Suprapubic skin (tissue), 4 donors: ENCODE measurements around the gene SGF29. TPM values are rescaled to one million over a fixed set of nuclear protein-coding genes. Genes with fewer than 3 reads are reported as not detected.
A peak's percentile ranks its signal among the peaks of the same experiment; 100 is the strongest.
"Not testable (repeated sequence)": the region's sequence is repeated elsewhere in the genome, so short reads cannot be mapped to it uniquely, and the experiment has no call there.

Experiments used
- DNase-seq, 2 donors: peaks; one replicate each; pipeline ENCODE4 v3.0.0-alpha.2; 2019; ENCODE audit warnings: low spot score in 2 of 2
- H3K27ac ChIP-seq: fragments of 200-600 bp; sonication (generic); one replicate; pipeline ENCODE4 v1.5.1; 2019
- H3K27me3 ChIP-seq: fragments of 200-600 bp; sonication (generic); one replicate; pipeline ENCODE4 v1.5.1; 2019
- H3K36me3 ChIP-seq: fragments of 200-600 bp; sonication (generic); one replicate; pipeline ENCODE4 v1.5.1; 2019
- H3K4me1 ChIP-seq: fragments of 200-600 bp; sonication (generic); one replicate; pipeline ENCODE4 v1.5.1; 2019
- H3K4me3 ChIP-seq: fragments of 200-600 bp; sonication (generic); one replicate; pipeline ENCODE4 v1.5.1; 2019; ENCODE audit warnings: mild to moderate bottlenecking
- H3K9me3 ChIP-seq: fragments of 200-600 bp; sonication (generic); one replicate; pipeline ENCODE4 v1.5.1; 2019
- EP300 ChIP-seq: sonication (generic); formaldehyde crosslinking; IDR thresholded peaks from one replicate; pipeline ENCODE4 v1.6.1; 2017; ENCODE audit warnings: antibody characterized with exemption
- POLR2A ChIP-seq, 2 donors: fragments of 450-650 bp; IDR thresholded peaks; one replicate each; pipeline ENCODE4 v1.6.1; 2017; ENCODE audit warnings: antibody characterized with exemption in 2 of 2, mild to moderate bottlenecking in 2 of 2, moderate library complexity in 2 of 2
- POLR2AphosphoS5 ChIP-seq, 3 donors: sonication (generic); formaldehyde crosslinking; IDR thresholded peaks; one replicate each; pipeline ENCODE4 v1.6.1; 2017; ENCODE audit warnings: antibody characterized with exemption in 3 of 3
- WGBS: methylation state at CpG from one replicate; pipeline ENCODE4 v1.1.5; 2018; 5-methylcytosine and 5-hydroxymethylcytosine counted together
- total RNA-seq, 4 donors: library from RNA; depleted of rRNA; stranded (reverse); fragments of >200 nt; gene quantifications; one replicate each; pipeline ENCODE4 v1.1.0, GENCODE V29; 2016
- TF ChIP-seq, protein P1 (sequence below), 2 donors: fragments of 200-600 bp in 1 of 2; fragments of 450-650 bp in 1 of 2; sonication (generic) in 1 of 2; IDR thresholded peaks; one replicate each; pipeline ENCODE4 v1.5.1; 2016 to 2019; ENCODE audit warnings: antibody characterized with exemption in 2 of 2, mild to moderate bottlenecking in 1 of 2, moderate library complexity in 1 of 2

Gene SGF29
- total RNA-seq, 4 donors from 2014 or later = 20.2 to 36.1 (median 24.8) TPM

DNA sequence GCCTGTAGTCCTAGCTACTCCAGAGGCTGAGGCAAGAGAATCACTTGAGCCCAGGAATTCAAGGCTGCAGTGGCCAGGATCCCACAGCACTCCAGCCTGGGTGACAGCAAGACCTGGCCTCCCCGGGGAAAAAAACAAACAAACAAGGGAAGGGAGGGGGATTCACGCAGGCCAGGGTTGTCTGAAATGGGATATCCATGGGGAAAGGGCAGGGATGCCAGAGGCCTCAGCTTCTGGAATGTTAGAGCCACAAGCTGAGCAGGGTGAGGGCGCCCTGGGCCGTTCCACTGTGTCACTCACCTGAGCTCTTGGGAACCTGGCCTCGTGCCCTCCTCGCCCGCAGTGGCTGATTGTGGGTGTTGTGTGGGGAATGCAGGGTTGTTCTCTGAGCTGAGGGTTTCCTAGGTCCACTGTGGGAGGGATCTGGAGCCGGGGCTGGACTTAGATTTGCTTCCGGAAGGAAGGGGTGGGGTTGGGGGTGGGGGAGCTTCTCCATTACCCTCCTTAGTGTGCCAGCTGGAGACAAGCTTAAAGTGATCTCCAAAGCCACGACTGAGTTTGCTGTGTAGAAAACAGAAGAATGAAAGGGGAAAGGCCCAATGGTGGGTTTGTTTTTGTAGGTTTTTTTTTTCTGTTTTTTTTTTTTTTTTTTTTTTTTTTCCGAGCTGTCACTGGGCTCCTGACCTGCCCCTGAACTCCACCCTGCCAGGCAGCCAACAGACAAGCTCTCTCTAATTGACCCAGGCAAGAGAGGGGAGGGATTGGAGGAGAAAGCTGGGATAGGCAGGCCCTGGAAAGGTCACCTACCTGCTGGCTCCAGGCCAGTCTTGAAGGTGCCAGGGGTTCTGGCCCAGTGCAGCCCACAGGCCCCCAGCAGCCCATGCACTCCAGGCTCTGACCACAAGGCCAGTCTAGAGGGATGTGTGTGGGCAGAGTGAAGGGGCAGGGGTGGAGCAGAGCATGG is 56.2 kb downstream of the SGF29 start, which contains the start of gene SULT1A1:
Gene SULT1A1 (minus strand): TSS at position 414 of the 964 bp plus-strand sequence. CDS start 1,189 bp downstream, outside the sequence.
- 42% methylated on average over 11 of the region's 11 CpGs for WGBS
- TF ChIP-seq, protein P1, sequence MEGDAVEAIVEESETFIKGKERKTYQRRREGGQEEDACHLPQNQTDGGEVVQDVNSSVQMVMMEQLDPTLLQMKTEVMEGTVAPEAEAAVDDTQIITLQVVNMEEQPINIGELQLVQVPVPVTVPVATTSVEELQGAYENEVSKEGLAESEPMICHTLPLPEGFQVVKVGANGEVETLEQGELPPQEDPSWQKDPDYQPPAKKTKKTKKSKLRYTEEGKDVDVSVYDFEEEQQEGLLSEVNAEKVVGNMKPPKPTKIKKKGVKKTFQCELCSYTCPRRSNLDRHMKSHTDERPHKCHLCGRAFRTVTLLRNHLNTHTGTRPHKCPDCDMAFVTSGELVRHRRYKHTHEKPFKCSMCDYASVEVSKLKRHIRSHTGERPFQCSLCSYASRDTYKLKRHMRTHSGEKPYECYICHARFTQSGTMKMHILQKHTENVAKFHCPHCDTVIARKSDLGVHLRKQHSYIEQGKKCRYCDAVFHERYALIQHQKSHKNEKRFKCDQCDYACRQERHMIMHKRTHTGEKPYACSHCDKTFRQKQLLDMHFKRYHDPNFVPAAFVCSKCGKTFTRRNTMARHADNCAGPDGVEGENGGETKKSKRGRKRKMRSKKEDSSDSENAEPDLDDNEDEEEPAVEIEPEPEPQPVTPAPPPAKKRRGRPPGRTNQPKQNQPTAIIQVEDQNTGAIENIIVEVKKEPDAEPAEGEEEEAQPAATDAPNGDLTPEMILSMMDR (IDR thresholded peaks at IDR 0.05) = no peak
- TF ChIP-seq POLR2A (IDR thresholded peaks at IDR 0.05) = no peak
- no peak for TF ChIP-seq POLR2AphosphoS5 (IDR thresholded peaks at IDR 0.05)
- TF ChIP-seq EP300 = no peak
- peaks cover 19% of the 10 kb centered on the region for H3K4me1 ChIP-seq
- H3K9me3 ChIP-seq = no peaks in the 10 kb centered on the region
- peak within 1 kb of the TSS; percentile 28 for H3K4me3 ChIP-seq
- DNase-seq = peak in 1 of 2 donors; percentile 83
- no peaks in the 10 kb centered on the region for H3K27me3 ChIP-seq
- no peak within 1 kb of the TSS for H3K27ac ChIP-seq
- H3K36me3 ChIP-seq = no peaks in the 10 kb centered on the region

DNA sequence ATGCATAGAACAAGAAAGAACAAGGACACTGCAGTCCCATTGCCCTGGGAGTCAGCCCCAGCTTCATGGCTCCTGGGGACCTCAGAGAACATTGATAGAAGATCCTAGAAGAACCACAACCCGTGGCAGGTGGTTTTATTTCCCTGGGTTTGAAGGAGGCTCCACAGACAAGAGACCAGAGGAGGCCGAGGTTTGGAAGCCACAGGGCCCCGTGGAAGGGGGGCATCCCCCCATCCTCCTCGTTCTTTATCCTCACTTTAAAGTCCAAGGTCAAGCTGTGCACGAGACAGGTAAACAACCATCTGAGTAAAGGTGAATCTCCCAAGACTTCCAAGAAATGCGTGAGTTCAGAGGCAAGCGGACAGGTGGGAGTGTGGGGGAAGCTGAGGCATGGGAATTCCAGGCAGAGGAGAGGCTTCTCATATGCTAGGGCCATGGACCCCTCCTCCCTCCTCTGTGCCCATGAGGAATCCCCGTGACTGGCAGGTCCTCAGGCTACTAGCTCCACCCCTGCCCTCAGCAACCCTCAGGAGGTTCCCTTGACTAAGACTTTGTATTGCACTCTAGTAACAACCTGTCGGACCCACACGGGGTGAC is 57.0 kb downstream of the SGF29 start:
- 82% methylated on average over 10 of the region's 10 CpGs for WGBS
- no peak for DNase-seq

DNA sequence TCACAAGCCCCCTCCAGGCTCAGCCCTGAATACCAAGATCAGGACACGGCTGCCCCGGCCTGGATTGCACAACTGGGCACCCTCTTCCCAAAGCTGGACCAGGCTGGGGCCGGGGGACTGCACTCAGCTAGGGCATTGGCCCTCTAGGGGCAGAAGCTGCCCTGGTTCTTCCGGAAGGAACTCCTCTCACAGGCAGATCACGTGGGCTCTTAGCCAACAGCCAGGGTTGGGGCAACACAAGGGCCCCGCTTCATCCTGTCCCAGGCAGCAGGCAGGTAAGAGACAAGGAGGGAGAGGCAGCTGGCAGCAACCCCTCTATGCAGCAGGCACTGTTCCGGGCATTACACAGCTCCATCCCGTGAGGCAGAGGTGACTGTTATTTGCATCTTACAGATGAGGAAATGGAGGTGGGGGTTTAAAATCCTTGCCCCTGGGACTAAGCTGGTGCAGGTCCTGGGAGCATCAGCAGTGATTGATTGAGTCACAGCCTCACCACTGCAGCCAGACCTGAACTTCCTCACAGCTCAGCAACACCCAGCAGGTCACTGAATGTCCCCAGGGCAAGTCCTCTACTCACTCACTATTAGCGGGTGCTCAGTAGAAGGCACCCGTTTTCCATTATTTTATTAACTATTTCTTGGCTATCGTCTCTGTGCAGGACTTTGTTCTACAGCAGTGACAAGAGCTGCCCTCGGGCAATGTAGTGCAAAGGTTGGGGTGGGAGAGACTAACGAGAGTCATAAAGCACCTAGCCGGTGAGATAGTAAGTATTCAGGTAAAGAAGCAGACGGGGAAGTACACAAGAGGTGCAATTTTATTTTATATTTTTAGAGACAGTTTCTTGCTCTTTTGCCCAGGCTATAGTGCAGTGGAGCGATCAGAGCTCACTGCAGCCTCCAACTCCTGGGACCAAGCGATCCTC is 58.9 kb downstream of the SGF29 start:
- not testable (repeated sequence) for H3K27me3 ChIP-seq, H3K9me3 ChIP-seq
- WGBS = no CpG with 5 or more reads among the region's 17 CpGs

More for the DNA sequence above, 57.0 kb downstream of the SGF29 start:
- Histone ChIP-seq H3K9me3 (no peaks in the 10 kb centered on the region), H3K36me3 (no peaks in the 10 kb centered on the region), H3K27ac (no peak overlapping the region), H3K4me1 (peaks cover 19% of the 10 kb centered on the region), H3K27me3 (no peaks in the 10 kb centered on the region), H3K4me3 (no peak overlapping the region)
- TF ChIP-seq POLR2A (IDR thresholded peaks at IDR 0.05) = no peak
- TF ChIP-seq POLR2AphosphoS5 (IDR thresholded peaks at IDR 0.05) = no peak
- no peak for TF ChIP-seq EP300
- TF ChIP-seq, protein P1 (IDR thresholded peaks at IDR 0.05) = no peak

DNA sequence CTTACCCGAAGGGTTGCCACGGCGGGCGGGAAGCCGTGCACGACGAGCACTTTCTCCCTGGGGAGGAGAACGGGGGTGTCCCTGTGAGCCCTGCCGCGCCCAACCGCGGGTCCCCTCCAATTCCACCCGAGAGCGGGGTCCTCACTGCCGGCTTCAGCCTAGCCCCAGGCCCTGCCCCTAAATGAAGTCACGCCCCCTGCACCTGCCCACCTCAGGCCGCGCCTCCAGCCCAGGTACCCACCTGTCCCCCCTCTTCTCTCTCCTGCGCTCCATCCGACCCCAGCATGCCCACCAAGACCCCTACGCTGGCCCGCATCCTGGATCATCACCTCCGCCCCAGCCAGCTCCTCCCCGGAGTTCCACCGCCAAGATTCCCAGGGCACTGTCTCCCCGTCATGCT is 60.2 kb downstream of the SGF29 start:
- DNase-seq, H3K27ac ChIP-seq, H3K9me3 ChIP-seq, H3K27me3 ChIP-seq, H3K36me3 ChIP-seq, H3K4me3 ChIP-seq: not testable (repeated sequence)
- peaks cover 19% of the 10 kb centered on the region for H3K4me1 ChIP-seq
- no CpG with 5 or more reads among the region's 26 CpGs for WGBS

More for the DNA sequence above, 58.9 kb downstream of the SGF29 start:
- H3K27ac ChIP-seq, DNase-seq, H3K36me3 ChIP-seq, H3K4me3 ChIP-seq: not testable (repeated sequence)
- peaks cover 19% of the 10 kb centered on the region for H3K4me1 ChIP-seq

DNA sequence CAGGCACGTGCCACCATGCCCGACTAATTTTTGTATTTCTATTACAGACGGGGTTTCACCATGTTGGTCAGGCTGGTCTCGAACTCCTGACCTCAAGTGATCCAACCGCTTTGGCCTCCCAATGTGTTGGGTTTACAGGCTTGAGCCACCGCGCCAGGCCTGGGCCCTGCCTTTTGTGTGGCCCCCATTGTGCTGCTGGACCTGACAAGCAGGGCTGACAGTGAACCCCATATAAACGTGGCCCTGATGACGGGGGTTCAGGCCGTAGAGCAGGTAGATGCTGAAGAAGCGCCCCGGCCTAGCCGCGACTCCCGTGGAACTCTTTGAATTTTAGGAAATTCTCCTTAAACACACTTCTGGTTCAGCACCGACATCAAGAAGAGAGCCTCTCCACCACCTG is 60.8 kb downstream of the SGF29 start:
- not testable (repeated sequence) for H3K9me3 ChIP-seq, H3K27me3 ChIP-seq, H3K36me3 ChIP-seq, H3K27ac ChIP-seq, H3K4me3 ChIP-seq, DNase-seq
- 79% methylated on average over 14 of the region's 16 CpGs for WGBS
- peaks cover 14% of the 10 kb centered on the region for H3K4me1 ChIP-seq

DNA sequence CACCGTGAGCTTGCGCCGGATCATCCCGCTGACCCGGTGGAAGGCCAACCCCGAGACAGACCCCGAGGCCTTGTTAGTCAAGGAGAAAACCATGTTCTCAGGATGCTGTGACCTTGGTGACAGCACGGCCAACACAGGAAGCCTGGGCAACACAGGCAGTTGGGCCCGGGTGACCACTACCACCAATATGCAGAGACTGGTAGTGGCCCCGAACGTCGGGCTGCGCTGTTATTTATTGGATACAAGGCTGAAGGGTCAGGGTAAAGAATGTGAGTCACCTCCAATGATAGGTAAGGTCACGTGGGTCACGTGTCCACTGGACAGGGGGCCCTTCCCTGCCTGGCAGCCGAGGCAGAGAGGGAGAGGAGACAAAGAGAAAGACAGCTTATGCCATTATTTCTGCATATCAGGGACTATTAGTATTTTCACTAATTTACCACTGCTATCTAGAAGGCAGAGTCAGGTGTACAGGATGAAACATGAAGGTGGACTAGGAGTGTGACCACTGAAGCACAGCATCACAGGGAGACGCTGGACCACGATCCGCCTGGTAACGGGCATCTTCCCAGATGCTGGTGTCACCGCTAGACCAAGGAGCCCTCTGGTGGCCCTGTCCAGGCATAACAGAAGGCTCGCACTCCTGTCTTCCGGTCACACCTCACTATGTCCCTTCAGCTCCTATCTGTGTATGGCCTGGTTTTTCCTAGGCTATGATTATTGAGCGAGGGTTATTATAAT is 61.9 kb downstream of the SGF29 start:
- DNase-seq, H3K4me1 ChIP-seq: not testable (repeated sequence)
- 10% methylated on average over 8 of the region's 24 CpGs for WGBS

DNA sequence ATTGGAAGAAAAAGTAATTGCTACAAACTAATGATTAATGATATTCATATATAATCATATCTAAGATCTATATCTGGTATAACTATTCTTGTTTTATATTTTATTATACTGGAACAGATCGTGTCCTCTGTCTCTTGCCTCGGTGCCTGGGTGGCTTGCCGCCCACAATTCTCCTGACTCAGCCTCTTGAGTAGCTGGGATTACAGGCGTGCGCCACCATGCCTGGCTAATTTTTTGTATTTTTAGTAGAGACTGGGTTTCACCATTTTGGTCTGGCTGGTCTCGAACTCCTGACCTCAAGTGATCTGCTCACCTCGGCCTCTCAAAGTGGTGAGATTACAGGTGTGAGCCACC is 62.5 kb downstream of the SGF29 start:
- not testable (repeated sequence) for H3K4me3 ChIP-seq, DNase-seq, H3K9me3 ChIP-seq, H3K4me1 ChIP-seq, H3K27me3 ChIP-seq, H3K27ac ChIP-seq, H3K36me3 ChIP-seq
- WGBS = 73% methylated on average over 7 of the region's 7 CpGs

More for the DNA sequence above, 61.9 kb downstream of the SGF29 start:
- not testable (repeated sequence) for H3K36me3 ChIP-seq, H3K9me3 ChIP-seq, H3K4me3 ChIP-seq, H3K27me3 ChIP-seq, H3K27ac ChIP-seq
- TF ChIP-seq, protein P1 (IDR thresholded peaks at IDR 0.05) = peak; percentile 42 to 69
